ENCODE measurements around the gene TCEA2.

GRCh38 chr20:64082820-64083377 lies 19.9 kb downstream of the TCEA2 start:
- no peak for TF ChIP-seq POLR2AphosphoS5 (IDR thresholded peaks at IDR 0.05; ENCODE audit: borderline replicate concordance, low read depth, low read length)
- no peak for TF ChIP-seq EZH2 (IDR thresholded peaks at IDR 0.05)

All from SK-N-MC (cell line).